Prostate gland (tissue), 2 donors: ENCODE results near the gene ZNF345.

Source experiments
- POLR2A ChIP-seq: fragments of 450-650 bp; IDR thresholded peaks from one replicate; pipeline ENCODE4 v1.6.1; 2016; ENCODE audit warnings: antibody characterized with exemption, mild to moderate bottlenecking
- TF ChIP-seq, protein P1 (sequence below), 4 experiments: fragments of 200-600 bp in 2 of 4; fragments of 450-650 bp in 2 of 4; sonication (generic) in 2 of 4; IDR thresholded peaks; 1 replicate in 3 of 4; 2 replicates in 1 of 4; pipeline ENCODE4 v1.5.1; 2016 to 2019; ENCODE audit warnings: antibody characterized with exemption in 4 of 4, mild to moderate bottlenecking in 2 of 4, moderate library complexity in 2 of 4

GRCh38 chr19:36916991-36917390 is 66.3 kb downstream of the ZNF345 start:
- TF ChIP-seq POLR2A = no peak
- TF ChIP-seq, protein P1, sequence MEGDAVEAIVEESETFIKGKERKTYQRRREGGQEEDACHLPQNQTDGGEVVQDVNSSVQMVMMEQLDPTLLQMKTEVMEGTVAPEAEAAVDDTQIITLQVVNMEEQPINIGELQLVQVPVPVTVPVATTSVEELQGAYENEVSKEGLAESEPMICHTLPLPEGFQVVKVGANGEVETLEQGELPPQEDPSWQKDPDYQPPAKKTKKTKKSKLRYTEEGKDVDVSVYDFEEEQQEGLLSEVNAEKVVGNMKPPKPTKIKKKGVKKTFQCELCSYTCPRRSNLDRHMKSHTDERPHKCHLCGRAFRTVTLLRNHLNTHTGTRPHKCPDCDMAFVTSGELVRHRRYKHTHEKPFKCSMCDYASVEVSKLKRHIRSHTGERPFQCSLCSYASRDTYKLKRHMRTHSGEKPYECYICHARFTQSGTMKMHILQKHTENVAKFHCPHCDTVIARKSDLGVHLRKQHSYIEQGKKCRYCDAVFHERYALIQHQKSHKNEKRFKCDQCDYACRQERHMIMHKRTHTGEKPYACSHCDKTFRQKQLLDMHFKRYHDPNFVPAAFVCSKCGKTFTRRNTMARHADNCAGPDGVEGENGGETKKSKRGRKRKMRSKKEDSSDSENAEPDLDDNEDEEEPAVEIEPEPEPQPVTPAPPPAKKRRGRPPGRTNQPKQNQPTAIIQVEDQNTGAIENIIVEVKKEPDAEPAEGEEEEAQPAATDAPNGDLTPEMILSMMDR (IDR thresholded peaks at IDR 0.05) = no peak
